CD4-positive, alpha-beta T cell treated with Interleukin-15 for 1 hour (primary cell): ENCODE data around the gene KRTAP3-3.
"Not testable (repeated sequence)": the region's sequence is repeated elsewhere in the genome, so short reads cannot be mapped to it uniquely, and the experiment has no call there.

Experiments
- DNase-seq: peaks from one replicate; pipeline ENCODE4 v3.0.0-alpha.2; 2020

KRTAP3-3 gene

DNA sequence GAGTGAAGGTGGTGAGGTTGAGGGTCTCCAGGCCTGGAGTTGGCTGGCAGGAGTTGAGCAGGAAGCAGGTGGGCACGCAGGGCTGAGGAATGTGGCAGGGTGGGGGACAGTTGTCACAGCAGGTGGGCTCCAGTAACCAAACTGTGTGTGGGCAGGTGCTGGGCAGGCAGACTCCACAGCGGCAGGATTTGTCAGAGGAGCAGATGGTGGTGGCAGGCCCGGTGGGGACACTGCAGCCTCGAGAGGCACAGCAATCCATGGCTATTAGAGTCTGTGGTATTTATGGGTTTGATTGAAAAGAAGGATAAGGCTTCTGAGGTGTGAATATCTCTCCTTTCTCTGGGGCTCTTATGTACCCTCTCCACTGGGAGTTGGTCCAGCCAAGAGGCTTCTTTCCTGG lies at the start of gene KRTAP3-3:
Gene KRTAP3-3 (minus strand): TSS at position 326 of the 400 bp plus-strand sequence. CDS start 67 bp downstream, at position 259.
- DNase-seq, result no peak

DNA sequence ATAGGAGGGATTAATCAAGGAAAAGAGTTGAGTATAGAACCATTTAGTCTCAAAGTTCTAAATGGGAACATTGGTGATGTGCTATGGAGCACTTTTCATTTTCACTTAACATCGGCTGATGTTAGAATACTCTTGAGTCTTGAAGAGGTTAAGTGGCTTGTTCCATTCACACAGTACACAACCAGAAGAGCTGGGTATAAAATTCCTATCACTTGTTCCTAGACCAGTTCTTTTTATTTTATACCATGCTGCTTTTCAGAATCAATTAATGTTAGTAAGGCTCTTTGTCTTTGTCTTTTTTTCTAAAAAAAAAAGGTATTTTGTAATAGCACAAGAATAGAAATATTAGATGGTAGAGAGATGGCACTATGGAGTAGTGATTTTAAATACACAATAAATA lies 49.0 kb upstream of the KRTAP3-3 start:
- DNase-seq, result no peak

DNA sequence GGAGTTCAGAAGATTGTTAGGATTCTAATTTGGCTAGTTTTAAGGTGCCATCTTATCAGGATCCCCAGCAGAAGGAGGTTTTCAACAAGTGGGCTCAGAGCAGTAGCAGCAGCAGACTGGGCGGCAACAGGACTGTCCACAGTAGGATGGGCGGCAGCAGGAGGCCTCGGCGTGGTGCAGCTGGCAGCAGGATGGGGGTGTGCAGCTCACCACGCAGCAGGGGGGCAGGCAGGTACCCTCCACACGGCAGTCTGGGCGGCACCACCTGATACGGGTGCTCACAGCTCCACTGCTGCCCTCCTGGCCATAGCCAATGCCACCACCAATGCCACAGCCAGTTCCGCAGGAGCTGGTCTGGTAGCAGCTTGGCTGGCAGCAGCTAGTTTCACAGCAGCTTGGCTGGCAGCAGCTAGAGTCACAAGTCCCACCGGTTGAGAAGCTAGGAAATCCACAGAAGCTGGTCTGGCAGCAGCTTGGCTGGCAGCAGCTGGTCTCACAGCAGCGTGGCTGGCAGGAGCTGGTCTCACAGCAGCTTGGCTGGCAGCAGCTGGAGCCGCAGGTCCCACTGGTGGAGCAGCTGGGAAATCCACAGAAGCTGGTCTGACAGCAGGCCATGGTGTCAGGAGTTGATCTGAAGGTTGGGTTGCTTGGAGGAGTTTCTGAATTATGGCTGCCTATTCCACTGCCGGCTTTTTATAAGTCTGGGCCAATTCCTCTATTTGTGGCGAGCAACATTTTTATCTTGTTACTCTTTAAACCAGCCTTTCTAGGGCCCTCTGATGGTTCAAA lies 47.0 kb upstream of the KRTAP3-3 start, which contains the start of gene KRTAP1-1:
Gene KRTAP1-1 (minus strand): TSS at position 668 of the 789 bp plus-strand sequence. CDS start 53 bp downstream, at position 615.
- DNase-seq, result not testable (repeated sequence)

DNA sequence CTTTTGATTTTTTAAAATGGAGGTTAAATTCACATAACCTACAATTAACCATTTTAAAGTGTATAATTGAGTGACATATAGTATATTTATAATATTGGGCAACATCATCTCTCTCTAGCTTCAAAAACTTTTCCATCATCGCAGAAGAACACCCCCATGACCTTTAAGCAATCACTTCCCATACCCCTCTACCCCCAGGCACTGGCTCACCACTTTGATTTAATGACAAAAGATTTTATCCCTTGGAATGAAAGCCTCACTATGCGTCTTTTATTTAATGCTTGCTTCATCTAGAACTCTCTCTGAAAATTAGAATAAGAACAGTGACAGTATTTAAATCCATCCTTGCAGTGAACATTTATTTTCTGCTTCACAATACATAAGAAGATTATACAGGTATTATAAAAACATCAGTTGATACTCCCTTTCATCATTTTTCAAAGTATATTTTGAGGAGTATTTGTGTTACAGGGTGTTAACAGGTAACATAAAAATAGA lies 43.9 kb upstream of the KRTAP3-3 start:
- DNase-seq, result no peak

DNA sequence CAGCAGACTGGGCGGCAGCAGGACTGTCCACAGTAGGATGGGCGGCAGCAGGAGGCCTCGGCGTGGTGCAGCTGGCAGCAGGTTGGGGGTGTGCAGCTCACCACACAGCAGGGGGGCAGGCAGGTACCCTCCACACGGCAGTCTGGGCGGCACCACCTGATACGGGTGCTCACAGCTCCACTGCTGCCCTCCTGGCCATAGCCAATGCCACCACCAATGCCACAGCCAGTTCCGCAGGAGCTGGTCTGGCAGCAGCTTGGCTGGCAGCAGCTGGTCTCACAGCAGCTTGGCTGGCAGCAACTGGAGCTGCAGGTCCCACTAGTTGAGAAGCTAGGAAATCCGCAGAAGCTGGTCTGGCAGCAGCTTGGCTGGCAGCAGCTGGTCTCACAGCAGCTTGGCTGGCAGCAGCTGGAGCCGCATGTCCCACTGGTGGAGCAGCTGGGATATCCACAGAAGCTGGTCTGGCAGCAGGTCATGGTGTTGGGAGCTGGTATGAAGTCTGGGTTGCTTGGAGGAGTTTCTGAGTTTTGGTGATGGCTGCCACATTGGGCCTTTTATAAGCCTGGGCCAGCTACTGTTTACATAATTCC lies 40.5 kb upstream of the KRTAP3-3 start, which contains the start of gene KRTAP1-3:
Gene KRTAP1-3 (minus strand): TSS at position 529 of the 590 bp plus-strand sequence. CDS start 53 bp downstream, at position 476.
- DNase-seq, result not testable (repeated sequence)

DNA sequence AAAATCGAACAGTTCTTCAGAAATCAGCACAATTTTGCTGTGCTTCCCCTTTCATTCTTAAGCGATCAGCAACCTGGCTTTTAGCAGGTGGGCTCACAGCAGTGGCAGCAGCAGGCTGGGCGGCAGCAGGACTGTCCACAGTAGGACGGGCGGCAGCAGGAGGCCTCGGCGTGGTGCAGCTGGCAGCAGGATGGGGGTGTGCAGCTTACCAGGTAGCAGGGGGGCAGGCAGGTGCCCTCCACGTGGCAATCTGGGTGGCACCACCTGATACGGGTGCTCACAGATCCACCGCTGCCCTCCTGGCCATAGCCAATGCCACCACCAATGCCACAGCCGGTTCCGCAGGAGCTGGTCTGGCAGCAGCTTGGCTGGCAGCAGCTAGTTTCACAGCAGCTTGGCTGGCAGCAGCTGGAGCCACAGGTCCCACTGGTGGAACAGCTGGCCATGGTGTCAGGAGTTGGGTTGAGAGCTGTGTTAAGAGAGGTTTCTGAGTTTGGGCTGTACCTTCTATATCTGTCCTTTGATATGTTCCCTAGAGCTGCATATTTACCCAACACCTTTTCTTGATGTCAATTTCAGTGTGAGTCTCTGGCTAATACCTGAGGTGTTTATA lies 35.8 kb upstream of the KRTAP3-3 start, which contains the start of gene KRTAP1-4:
Gene KRTAP1-4 (minus strand): TSS at position 563 of the 613 bp plus-strand sequence. CDS start 117 bp downstream, at position 446.
- DNase-seq, result no peak

DNA sequence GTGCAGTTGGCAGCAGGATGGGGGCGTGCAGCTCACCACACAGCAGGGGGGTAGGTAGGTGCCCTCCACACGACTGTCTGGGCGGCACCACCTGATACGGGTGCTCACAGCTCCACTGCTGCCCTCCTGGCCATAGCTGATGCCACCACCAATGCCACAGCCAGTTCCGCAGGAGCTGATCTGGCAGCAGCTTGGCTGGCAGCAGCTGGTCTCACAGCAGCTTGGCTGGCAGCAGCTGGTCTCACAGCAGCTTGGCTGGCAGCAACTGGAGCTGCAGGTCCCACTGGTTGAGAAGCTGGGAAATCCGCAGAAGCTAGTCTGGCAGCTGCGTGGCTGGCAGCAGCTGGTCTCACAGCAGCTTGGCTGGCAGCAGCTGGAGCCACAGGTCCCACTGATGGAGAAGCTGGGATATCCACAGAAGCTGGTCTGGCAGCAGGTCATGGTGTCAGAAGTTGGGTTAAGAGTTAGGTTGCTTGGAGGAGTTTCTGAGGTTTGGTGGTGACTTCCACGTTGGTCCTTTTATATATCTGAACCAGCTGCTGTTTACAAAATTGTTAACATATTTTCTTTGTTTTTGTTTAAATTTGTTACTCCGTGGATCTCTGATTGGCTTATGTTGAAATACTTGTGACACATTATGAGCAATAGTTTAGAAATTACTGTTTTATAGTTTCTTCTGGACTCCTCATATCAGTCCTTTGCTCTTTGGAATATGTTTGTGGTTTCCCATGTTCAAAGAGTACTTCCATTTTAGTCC lies 32.9 kb upstream of the KRTAP3-3 start, which contains the start of gene KRTAP1-5:
Gene KRTAP1-5 (minus strand): TSS at position 494 of the 757 bp plus-strand sequence. CDS start 53 bp downstream, at position 441.
- no peak for DNase-seq

DNA sequence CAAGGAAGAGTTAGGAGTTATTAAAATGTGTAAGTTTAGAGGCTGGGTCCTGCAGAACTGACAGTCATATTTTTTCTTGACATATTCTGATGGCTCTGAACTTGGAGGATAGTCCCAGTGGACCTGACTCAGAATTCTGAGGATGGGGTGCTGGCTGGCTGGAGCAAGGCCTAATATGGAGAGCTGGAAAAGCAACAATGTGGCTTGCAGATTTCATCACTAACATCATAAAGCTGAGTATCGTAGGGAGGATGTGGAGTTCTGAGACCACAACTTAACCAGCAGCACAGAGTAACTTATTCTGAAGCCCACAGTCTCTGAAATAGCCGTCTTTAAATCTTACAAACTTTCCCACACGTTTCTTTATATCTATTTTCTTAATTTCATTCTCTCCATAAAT lies 30.7 kb upstream of the KRTAP3-3 start:
- no peak for DNase-seq

DNA sequence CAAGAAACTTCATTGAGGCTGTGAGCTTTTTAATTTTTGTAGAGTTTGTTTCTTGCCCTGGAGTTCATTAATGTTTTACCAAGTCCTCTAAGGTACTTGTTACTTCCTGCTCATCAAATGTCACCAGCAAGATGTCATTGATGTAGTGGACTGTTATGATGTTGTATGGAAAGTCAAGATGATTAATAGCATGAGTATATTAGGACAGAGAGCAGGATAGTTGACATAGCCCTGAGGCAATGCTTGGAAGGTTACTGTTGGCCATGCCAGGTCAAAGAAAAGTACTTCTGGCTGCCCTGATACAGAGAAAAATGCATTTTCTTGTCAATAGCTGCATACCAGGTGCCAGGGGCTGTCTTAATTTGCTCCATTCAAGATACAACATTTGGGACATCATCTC lies 26.4 kb upstream of the KRTAP3-3 start:
- no peak for DNase-seq

DNA sequence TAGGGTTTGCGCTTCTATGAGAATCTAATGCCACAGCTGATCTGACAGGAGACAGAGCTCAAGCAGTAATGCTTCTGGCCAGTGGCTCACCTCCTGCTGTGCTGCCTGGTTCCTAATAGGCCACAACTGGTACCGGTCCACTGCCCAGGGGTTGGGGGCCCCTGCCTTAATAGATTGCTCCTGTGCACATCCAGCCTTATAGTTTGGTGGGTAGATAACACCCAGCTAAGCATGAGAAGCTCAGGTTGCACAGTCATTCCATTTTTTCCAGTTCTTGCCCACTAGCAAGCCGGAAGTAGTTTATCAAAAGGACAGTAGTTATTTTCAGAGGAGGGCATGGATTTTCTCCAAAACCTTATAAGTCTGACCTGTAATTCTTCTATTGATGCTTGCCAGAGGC lies 25.5 kb upstream of the KRTAP3-3 start:
- no peak for DNase-seq

DNA sequence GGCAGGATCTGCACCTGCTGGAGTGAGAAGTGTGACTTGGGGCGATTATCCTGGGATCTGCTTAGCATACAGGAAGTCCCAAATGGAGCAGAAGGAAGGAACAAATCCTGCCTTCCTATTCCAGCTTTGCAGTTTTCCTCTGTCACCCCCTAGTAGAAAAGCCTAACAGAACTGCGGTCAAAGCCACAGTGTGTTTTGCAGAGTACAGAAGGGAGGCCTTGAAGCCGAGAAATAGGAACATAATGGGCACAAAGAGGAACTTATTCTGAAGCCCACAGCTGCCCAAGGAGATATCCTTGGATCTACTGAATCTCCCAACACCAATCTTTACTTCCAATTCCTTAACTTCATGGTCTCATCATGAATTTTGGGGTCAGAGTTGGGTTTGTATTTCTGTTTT lies 24.6 kb upstream of the KRTAP3-3 start:
- no peak for DNase-seq

DNA sequence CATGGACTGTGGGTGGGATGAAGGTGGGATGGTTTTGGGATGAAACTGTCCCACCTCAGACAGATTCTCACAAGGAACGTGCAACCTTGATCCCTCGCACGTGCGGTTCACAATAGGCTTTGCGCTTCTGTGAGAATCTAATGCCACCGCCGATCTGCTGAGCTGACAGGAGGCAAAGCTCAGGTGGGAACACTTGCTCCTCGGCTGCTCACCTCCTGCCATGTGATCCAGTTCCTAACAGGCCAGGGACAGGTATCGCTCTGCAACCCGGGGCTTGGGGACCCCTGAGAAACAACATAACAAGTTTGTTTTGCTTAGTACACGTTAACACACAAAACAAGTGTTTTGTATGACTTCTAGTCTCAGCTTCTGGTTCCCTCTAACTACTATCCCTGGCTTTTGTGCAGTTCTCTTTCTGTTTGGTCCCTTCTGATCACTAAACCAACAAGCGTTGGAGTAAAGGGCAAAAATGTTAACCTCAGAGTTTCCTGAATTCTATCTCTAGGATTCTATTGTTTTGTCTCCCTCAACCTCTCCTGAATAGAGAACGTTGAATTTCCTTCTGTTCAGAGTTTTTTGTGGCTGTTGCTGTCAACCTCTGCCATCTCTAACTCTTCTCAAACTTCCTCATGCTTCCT lies 22.7 kb upstream of the KRTAP3-3 start:
- DNase-seq, result no peak

DNA sequence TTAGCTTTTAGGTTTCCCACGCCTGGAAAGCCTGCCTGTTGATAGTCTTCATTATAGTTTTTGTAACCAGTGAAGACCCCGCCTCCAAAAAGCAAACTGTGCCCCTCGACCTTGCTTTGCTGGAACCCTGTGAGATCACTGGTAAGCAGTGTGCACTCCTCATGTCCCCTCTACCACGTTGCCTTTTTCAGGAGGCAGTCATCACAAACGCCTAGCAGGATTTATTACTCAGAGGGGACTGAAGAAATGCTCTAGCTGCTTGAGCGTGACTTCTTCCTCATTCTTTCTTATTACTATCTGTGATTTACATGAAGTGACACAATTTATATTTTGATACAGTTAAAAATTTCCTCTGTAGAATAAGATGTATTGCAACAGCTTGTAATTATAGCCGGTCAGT lies 21.5 kb upstream of the KRTAP3-3 start:
- DNase-seq, result no peak

DNA sequence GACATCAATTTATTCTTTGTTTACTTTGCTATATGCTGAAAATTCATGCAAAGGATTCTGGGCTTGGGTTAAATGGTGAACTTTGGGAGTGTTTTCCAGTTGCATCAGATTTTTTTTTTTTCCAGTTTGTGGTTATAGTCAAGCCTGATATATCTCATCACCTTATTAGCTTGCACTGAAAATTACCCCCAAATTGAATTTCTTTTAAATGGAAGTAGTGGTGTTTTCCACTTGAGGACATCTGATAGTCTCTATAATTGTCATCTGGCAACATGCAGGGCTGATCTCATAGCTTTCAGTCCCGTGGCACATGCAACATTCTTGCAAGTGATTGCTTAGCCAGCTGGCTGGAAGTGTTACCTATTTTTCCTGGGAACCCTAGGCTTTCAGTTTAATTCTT lies 19.6 kb upstream of the KRTAP3-3 start:
- no peak for DNase-seq

DNA sequence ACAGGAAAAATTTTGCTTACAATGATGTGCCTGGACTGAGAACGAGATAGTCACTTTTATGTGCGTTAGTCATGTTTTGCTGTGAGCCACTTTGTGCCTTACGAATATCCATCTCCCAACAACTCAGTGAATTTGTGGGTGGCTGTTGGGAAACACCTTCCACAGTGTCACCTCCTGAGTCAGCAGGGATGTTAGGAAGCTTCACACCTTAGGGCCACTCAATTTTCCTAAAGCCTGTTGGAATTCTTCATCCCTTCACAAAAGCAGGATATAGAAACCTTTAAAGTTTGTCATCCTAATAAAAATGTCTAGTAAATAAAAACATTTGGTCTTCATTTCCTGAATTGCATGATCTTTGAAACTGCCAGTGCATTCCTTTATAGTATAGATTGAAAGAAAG lies 19.2 kb upstream of the KRTAP3-3 start:
- DNase-seq, result no peak

DNA sequence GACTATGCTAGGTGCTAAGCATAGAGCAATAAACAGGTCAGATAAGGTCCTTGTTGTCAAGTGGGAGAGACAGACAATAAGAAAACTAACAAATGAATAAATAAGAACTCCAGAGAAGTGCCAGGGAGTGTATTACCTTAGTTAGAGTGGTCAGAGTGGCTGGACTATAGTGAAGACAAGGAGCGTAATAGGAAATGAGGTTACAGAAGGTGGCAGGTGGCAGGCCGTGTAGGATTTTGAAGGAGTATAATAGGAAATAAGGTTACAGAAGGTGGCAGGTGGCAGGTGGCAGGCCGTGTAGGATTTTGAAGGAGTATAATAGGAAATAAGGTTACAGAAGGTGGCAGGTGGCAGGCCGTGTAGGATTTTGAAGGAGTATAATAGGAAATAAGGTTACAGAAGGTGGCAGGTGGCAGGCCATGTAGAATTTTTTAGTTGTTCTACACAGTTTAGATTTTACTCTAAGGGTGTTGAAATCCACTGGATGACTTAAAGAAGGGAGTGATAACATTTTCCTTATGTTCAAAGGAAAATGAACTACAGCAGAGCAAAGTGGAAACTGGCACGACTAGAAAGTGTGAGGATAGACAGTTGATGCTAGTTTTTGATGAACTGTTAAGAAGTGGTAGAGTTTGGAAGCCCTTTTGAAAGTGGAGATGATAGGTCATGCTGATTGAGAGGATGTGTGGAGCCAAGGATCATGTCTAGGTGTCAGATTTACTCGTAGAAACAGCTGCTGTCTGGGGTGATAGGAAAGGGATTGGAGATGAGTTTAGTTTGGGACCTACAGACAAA lies 18.6 kb upstream of the KRTAP3-3 start:
- no peak for DNase-seq

DNA sequence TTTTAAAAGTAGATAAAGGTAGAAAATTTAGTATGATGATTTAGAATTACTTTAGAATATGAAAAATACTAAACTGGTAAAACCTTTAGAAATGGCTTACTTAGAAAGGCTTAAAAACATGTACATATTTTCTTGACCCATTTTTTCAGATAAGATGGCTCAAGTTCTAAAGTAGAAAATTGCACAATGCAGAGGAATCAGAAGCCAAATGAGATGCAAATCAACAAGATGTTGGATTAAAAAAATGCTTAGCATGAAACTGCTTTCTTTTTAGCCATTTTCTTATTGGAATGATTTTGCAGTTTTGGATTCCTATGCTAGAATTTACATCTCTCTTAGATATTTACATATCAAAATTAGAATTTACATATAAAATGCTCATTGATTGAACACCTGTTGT lies 16.5 kb upstream of the KRTAP3-3 start:
- no peak for DNase-seq

DNA sequence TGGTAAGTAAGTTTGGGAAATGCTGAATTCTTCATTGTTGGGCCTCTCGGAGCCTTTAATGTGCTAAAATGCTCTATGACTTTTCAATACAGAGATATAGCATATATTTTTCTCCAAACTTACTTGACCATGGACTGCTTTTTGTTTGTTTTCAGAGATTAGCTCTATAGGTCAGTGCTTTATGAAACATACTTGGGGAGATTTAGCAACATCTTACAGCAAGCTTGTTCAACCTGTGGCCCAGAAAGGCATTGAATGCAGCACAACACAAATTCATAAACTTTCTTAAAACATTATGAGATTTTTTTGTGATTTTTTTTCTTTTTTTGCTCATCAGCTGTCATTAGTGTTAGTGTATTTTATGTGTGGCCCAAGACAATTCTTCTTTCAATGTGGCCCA lies 16.0 kb upstream of the KRTAP3-3 start:
- no peak for DNase-seq

DNA sequence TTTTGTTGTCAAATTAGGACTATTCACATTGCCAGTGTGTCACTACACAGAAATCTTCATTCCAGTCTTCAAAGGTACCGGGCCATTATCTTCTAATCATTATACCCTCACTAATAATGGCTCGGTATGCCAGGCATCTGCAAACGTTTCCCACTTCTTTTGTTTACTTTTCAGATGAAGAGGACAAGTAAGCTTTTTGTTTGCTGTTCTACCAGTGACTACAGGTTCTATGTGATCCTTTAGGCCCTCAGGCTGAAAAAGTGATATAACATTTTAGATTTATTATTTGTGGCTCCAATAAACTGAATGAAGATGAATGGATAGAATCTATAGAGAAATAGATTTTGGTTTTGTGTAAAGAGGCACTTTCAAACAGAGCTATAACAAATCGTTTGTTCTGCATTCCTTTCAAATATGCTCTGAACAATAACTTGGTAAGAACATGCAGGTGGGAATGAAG lies 15.4 kb upstream of the KRTAP3-3 start:
- no peak for DNase-seq

DNA sequence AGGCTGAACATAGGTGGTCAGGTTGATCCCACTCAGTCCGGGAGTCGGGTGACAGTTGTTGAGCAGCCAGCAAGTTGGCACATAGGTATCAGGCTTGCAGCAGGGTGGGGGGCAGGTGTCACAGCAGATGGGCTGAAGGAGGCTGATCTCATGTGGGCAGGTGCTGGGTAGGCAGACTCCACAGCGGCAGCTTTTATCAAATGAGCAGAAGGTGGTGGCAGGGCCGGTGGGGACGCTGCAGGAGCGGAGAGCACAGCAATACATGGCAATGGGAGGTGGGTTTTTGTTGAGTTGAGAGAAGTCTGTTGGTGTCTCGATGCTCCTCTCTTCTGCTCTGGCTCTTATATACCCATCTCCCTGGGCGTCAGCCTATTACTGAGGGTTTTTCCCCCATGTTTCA lies 14.8 kb upstream of the KRTAP3-3 start, which contains the start of gene KRTAP3-1:
Gene KRTAP3-1 (minus strand): TSS at position 318 of the 400 bp plus-strand sequence. CDS start 54 bp downstream, at position 264.
- no peak for DNase-seq

DNA sequence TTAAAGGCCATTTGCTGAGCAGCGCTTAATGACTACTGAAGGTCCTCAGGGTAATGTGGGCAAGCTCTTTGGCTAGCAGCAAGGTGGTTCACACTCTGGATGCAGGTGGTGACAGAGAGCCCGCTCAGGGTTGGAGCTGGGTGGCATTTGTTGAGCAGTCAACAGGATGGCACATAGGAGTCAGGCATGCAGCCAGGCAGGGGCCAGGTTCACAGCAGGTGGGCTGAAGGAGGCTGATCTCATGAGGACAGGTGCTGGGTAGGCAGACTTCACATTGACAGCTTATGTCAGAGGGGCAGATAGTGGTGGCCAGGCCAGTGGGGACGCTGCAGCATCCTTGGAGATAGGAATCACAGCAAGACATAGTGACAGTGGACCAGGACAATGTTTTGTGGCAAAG lies 10.4 kb upstream of the KRTAP3-3 start:
- no peak for DNase-seq
